Lung (tissue), 12 donors: ENCODE data around the gene NSG2. TPM values are rescaled to one million over a fixed set of nuclear protein-coding genes. Genes with fewer than 3 reads are reported as not detected.

ENCODE experiments used
- ATAC-seq: fragments of 200-7000 bp; cut with Tn5 transposase; one replicate; pipeline ENCODE4 v1.9.1; 2020; ENCODE audit warnings: moderate number of reproducible peaks; ENCODE audit not compliant: insufficient read depth, low FRiP score
- DNase-seq, 3 donors: peaks; one replicate each; pipeline ENCODE4 v3.0.0-alpha.2; 2013 to 2017
- H3K27ac ChIP-seq, 2 donors: one replicate each; pipeline ENCODE4 v1.5.1; 2013; ENCODE audit warnings: mild to moderate bottlenecking in 2 of 2, moderate library complexity in 2 of 2, control low read depth in 1 of 2, inconsistent platforms in 1 of 2, low read depth in 1 of 2, low read length in 1 of 2
- H3K27me3 ChIP-seq, 3 donors: one replicate each; pipeline ENCODE4 v1.5.1; 2013; ENCODE audit warnings: low read length in 2 of 3; ENCODE audit not compliant: control insufficient read depth in 3 of 3, insufficient read depth in 3 of 3
- H3K36me3 ChIP-seq, 4 donors: one replicate each; pipeline ENCODE4 v1.5.1; 2013; ENCODE audit warnings: low read length in 4 of 4, mild to moderate bottlenecking in 1 of 4, moderate library complexity in 1 of 4; ENCODE audit not compliant: control insufficient read depth in 4 of 4, insufficient read depth in 4 of 4
- H3K4me1 ChIP-seq, 5 donors: one replicate each; pipeline ENCODE4 v1.5.1; 2013; ENCODE audit warnings: low read length in 5 of 5, mild to moderate bottlenecking in 2 of 5, moderate library complexity in 1 of 5; ENCODE audit not compliant: control insufficient read depth in 5 of 5, insufficient read depth in 5 of 5
- H3K4me3 ChIP-seq: one replicate; pipeline ENCODE4 v1.5.1; 2013; ENCODE audit warnings: mild to moderate bottlenecking, control low read depth, moderate library complexity
- H3K9ac ChIP-seq, 2 donors: one replicate each; pipeline ENCODE4 v1.5.1; 2013; ENCODE audit warnings: low read length in 2 of 2, control low read depth in 1 of 2; ENCODE audit not compliant: insufficient read depth in 1 of 2
- H3K9me3 ChIP-seq, 4 donors: one replicate each; pipeline ENCODE4 v1.5.1; 2013; ENCODE audit warnings: low read length in 3 of 4, mild to moderate bottlenecking in 1 of 4, moderate library complexity in 1 of 4; ENCODE audit not compliant: control insufficient read depth in 4 of 4, insufficient read depth in 3 of 4
- CTCF ChIP-seq: IDR thresholded peaks from 2 replicates; pipeline ENCODE4 v1.5.1; 2012; ENCODE audit warnings: mild to moderate bottlenecking; ENCODE audit errors: control extremely low read depth, extremely low read depth
- WGBS, 2 donors: extraction: QIAGEN DNeasy Blood & Tissue Kit; methylation state at CpG; one replicate each; pipeline ENCODE4 v1.1.7; 2013; 5-methylcytosine and 5-hydroxymethylcytosine counted together
- polyA plus RNA-seq, 2 donors: library from polyadenylated mRNA; stranded (reverse); fragments of 200-250 nt; gene quantifications; one replicate each; pipeline ENCODE4 v1.2.1, GENCODE V29; 2013
- total RNA-seq, 2 donors: library from RNA; depleted of rRNA in 1 of 2; stranded (reverse); fragments of >200 nt in 1 of 2; gene quantifications; one replicate each; pipeline ENCODE4 v1.2.1, GENCODE V29; 2014 to 2021
- donor health status: control.
- donor health status: control.
- donor health status: Bipolar disorder and iron deficiency.
- donor health status: healthy.
- donor health status: DM: yes; HTN: yes; CAD: no.

Gene NSG2
- total and polyA plus RNA-seq, 4 donors, result 0.13 to 1.6 (median 0.16) TPM; not detected in 1

- H3K4me1 ChIP-seq, result no peaks in the 10 kb centered on the region
- 57 to 72% methylated on average over 8 of the region's 8 CpGs for WGBS, 2 donors
- H3K9me3 ChIP-seq, result peaks cover 0 to 3% (median 0%) of the 10 kb centered on the region in 4 donors
- no peak overlapping the region for H3K27ac ChIP-seq
- no peak overlapping the region for H3K9ac ChIP-seq
- no peaks in the 10 kb centered on the region for H3K36me3 ChIP-seq
- H3K27me3 ChIP-seq, result no peaks in the 10 kb centered on the region
- ATAC-seq (no peak), DNase-seq (peak; percentile 16 to 46 (median 39))
- H3K4me3 ChIP-seq, result no peak overlapping the region
- no peak for TF ChIP-seq CTCF
These were observed 20.2 kb downstream of the NSG2 start for GRCh38 chr5:174065528-174066197.

- Histone ChIP-seq H3K9ac (no peak overlapping the region), H3K4me3 (no peak overlapping the region), H3K36me3 (no peaks in the 10 kb centered on the region), H3K27me3 (no peaks in the 10 kb centered on the region), H3K27ac (no peak overlapping the region), H3K4me1 (no peaks in the 10 kb centered on the region), H3K9me3 (peaks cover 0 to 3% (median 0%) of the 10 kb centered on the region in 4 donors)
- 87 to 89% methylated on average over 1 of the region's 1 CpG for WGBS, 2 donors
- no peak for TF ChIP-seq CTCF
- DNase-seq (no peak), ATAC-seq (no peak)
These were observed 22.0 kb downstream of the NSG2 start for GRCh38 chr5:174067499-174067898.

GRCh38 chr5:174071484-174071883, 26.0 kb downstream of the NSG2 start:
- Histone ChIP-seq H3K27me3 (no peaks in the 10 kb centered on the region), H3K27ac (no peak overlapping the region), H3K9me3 (peaks cover 0 to 8% (median 0%) of the 10 kb centered on the region in 4 donors), H3K36me3 (no peaks in the 10 kb centered on the region), H3K4me3 (no peak overlapping the region), H3K4me1 (no peaks in the 10 kb centered on the region), H3K9ac (no peak overlapping the region)
- WGBS, 2 donors, result 90 to 91% methylated on average over 8 of the region's 8 CpGs
- no peak for DNase-seq
- TF ChIP-seq CTCF, result no peak
- ATAC-seq, result no peak

GRCh38 chr5:174073122-174073660, 27.7 kb downstream of the NSG2 start:
- H3K27me3 ChIP-seq, result no peaks in the 10 kb centered on the region
- H3K4me3 ChIP-seq, result no peak overlapping the region
- no peak overlapping the region for H3K9ac ChIP-seq
- TF ChIP-seq CTCF, result no peak
- H3K27ac ChIP-seq, result no peak overlapping the region
- WGBS, 2 donors, result 78 to 80% methylated on average over 3 of the region's 3 CpGs
- DNase-seq (peak in 2 of 3 donors; percentile 22 to 61), ATAC-seq (no peak)
- no peaks in the 10 kb centered on the region for H3K36me3 ChIP-seq
- peaks cover 0 to 8% (median 0%) of the 10 kb centered on the region in 4 donors for H3K9me3 ChIP-seq
- H3K4me1 ChIP-seq, result no peaks in the 10 kb centered on the region
